Mesothelial cell of epicardium (in vitro differentiated cells): ENCODE data around the gene FAM47E. TPM values are rescaled to one million over a fixed set of nuclear protein-coding genes. Genes with fewer than 3 reads are reported as not detected.
A peak's percentile ranks its signal among the peaks of the same experiment; 100 is the strongest.

Source experiments
- DNase-seq, 2 experiments: peaks; one replicate each; pipeline ENCODE4 v3.0.0; 2021; ENCODE audit warnings: low spot score in 2 of 2; ENCODE audit not compliant: unreplicated experiment in 2 of 2
- H3K27ac Mint-ChIP-seq: 2 replicates; pipeline ENCODE4 v1.8.0; 2021; ENCODE audit warnings: mixed read lengths
- H3K27me3 Mint-ChIP-seq: 2 replicates; pipeline ENCODE4 v1.8.0; 2021; ENCODE audit warnings: low read depth, mixed read lengths
- H3K36me3 Mint-ChIP-seq: 2 replicates; pipeline ENCODE4 v1.8.0; 2021; ENCODE audit warnings: mixed read lengths
- H3K4me1 Mint-ChIP-seq: 2 replicates; pipeline ENCODE4 v1.8.0; 2021; ENCODE audit warnings: mixed read lengths
- H3K4me3 Mint-ChIP-seq: 2 replicates; pipeline ENCODE4 v1.8.0; 2021; ENCODE audit warnings: mild to moderate bottlenecking, moderate library complexity, mixed read lengths
- H3K9me3 Mint-ChIP-seq: 2 replicates; pipeline ENCODE4 v1.8.0; 2021; ENCODE audit warnings: mixed read lengths
- total RNA-seq: library from RNA; stranded (reverse); gene quantifications from 3 replicates; pipeline ENCODE4 v1.2.1, GENCODE V29; 2021
- TF ChIP-seq, protein P1 (sequence below): fragments of 200-600 bp; sonication (generic); IDR thresholded peaks from one replicate; pipeline ENCODE4 v1.5.0; 2021; ENCODE audit warnings: antibody characterized with exemption; ENCODE audit not compliant: unreplicated experiment

Gene FAM47E
- total RNA-seq, 1 donor from 2014 or later = 1.2 TPM

DNA sequence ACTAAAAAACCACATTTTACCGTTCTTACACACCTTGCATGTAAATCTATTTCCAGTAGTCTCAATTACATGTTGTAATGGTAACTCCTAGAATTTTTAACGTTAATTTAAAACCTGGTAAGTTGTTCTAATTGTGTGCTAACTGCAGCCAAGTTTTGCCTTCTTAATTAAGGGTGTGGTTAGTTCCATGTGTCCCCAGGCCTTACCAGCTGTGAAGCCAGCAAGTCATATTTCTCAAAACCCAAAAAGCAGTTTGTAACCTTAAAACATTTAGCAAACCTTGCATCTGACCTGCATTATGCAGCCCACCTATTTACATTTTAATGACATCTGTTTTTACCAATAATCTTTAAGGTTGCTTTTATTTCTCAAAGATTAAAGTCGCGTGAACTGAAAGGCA is 18.4 kb upstream of the FAM47E start:
- Mint-ChIP-seq H3K27me3 (no peaks in the 10 kb centered on the region), H3K4me1 (peaks cover 37% of the 10 kb centered on the region), H3K27ac (peak overlapping the region; percentile 53), H3K36me3 (peaks cover 10% of the 10 kb centered on the region), H3K4me3 (no peak overlapping the region), H3K9me3 (peaks cover 29% of the 10 kb centered on the region)
- TF ChIP-seq, protein P1, sequence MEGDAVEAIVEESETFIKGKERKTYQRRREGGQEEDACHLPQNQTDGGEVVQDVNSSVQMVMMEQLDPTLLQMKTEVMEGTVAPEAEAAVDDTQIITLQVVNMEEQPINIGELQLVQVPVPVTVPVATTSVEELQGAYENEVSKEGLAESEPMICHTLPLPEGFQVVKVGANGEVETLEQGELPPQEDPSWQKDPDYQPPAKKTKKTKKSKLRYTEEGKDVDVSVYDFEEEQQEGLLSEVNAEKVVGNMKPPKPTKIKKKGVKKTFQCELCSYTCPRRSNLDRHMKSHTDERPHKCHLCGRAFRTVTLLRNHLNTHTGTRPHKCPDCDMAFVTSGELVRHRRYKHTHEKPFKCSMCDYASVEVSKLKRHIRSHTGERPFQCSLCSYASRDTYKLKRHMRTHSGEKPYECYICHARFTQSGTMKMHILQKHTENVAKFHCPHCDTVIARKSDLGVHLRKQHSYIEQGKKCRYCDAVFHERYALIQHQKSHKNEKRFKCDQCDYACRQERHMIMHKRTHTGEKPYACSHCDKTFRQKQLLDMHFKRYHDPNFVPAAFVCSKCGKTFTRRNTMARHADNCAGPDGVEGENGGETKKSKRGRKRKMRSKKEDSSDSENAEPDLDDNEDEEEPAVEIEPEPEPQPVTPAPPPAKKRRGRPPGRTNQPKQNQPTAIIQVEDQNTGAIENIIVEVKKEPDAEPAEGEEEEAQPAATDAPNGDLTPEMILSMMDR = no peak
- no peak for DNase-seq

DNA sequence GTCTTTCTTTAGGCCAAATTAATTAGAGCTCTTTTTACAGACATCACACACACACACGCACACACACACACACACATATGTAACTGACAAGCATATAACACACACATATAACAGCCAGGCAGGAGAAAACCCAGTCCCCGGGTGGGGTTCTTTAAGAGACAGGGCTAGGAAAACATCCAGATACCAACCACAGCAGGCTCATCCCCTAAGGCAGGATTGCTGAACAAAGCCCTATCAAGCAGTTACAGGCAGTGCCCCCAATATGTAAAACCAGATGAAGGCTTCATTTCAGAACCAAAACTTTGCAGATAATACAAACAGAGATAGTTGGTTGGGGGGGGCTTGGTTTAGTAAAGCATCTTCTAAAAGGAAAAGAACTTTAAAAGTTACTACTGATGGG is 18.0 kb upstream of the FAM47E start:
- Mint-ChIP-seq H3K4me1 (peaks cover 37% of the 10 kb centered on the region), H3K27me3 (no peaks in the 10 kb centered on the region), H3K27ac (peak overlapping the region; percentile 53), H3K4me3 (peak overlapping the region; percentile 27), H3K36me3 (peaks cover 9% of the 10 kb centered on the region), H3K9me3 (peaks cover 32% of the 10 kb centered on the region)
- TF ChIP-seq, protein P1 = no peak
- DNase-seq = no peak

DNA sequence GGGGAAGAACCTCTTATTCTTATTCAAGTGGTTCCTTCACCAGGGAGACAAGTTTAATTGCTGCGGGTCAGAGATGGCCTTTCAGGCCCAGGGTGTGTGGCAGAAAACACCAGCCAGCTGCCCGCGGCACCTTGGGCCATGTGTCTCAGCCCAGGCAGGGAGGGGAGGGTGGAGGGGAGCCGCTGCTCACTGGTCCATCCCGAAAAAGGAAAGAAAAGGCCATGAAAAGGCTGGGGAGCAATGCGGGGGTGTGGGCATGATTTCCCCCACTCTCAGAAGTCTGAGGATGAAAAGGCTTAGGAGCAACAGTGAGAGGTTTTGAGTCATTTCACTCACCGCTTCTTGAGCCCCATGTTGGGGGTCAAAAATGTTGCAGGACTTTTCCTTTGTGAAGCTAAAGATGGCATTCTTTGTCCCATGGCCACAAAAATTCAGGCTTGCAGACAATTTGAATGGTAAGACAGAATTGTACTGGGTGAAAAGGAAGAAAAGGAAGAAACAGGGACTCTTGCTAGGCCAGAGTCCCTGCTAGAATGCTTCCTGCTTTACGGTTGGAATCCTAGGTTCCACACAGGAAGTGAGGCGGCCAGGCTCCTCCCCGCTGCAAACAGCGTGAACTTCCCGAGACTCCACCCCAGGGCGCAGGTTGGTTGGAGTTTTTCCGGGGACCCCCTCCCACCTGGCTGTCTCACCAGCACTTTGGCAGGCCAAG is 17.4 kb upstream of the FAM47E start:
- H3K27me3 Mint-ChIP-seq = no peaks in the 10 kb centered on the region
- H3K27ac Mint-ChIP-seq = peak overlapping the region; percentile 53
- peaks cover 32% of the 10 kb centered on the region for H3K9me3 Mint-ChIP-seq
- TF ChIP-seq, protein P1 = no peak
- peak overlapping the region; percentile 27 for H3K4me3 Mint-ChIP-seq
- peaks cover 4% of the 10 kb centered on the region for H3K36me3 Mint-ChIP-seq
- H3K4me1 Mint-ChIP-seq = peaks cover 37% of the 10 kb centered on the region
- DNase-seq = no peak

DNA sequence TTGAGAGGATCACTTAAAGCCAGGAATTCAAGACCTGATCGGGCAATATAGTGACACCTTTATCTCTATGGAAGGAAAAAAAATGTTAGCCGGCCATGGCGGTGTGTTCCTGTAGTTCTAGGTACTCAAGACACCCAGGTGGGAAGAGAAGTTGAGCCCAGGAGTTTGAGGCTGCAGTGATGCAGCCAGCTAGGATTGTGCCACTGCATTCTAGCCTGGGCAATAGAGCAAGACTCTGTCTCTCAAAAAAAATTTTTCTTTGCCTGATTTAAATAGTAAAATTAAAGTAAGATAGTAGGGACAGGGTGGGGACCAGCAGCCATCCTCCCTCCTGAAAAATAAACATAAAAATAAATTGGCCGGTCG is 16.9 kb upstream of the FAM47E start:
- peaks cover 37% of the 10 kb centered on the region for H3K4me1 Mint-ChIP-seq
- H3K9me3 Mint-ChIP-seq = peaks cover 31% of the 10 kb centered on the region
- no peaks in the 10 kb centered on the region for H3K27me3 Mint-ChIP-seq
- peak overlapping the region; percentile 12 for H3K27ac Mint-ChIP-seq
- no peak for DNase-seq
- TF ChIP-seq, protein P1 = no peak
- H3K36me3 Mint-ChIP-seq = peaks cover 2% of the 10 kb centered on the region
- no peak overlapping the region for H3K4me3 Mint-ChIP-seq

DNA sequence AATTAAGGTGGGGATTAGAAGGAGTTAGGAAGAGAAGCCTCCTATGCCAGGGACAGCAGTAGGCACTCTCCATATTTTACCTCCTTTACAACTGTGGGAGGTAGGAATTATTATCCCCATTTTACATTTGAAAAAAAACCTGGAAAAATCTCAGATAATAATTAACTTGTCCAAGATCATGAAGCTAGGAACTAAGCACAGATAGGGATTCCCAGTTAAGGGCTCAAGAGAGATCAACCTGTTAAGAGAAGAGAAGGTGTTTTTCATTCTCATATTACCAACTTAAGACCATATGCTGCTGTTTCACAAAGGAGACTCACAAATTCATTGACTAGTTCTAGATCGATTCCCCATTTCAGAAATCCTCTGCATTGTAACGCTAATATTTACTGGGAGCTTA is 16.1 kb upstream of the FAM47E start:
- DNase-seq = no peak
- peak overlapping the region; percentile 90 for H3K27ac Mint-ChIP-seq
- H3K4me3 Mint-ChIP-seq = no peak overlapping the region

More for the DNA sequence above, 16.1 kb upstream of the FAM47E start:
- peaks cover 7% of the 10 kb centered on the region for H3K36me3 Mint-ChIP-seq
- peaks cover 37% of the 10 kb centered on the region for H3K4me1 Mint-ChIP-seq
- TF ChIP-seq, protein P1 = no peak
- peaks cover 35% of the 10 kb centered on the region for H3K9me3 Mint-ChIP-seq
- H3K27me3 Mint-ChIP-seq = no peaks in the 10 kb centered on the region
